ENCODE results near the gene PHKG2.
"Not testable (repeated sequence)": the region's sequence is repeated elsewhere in the genome, so short reads cannot be mapped to it uniquely, and the experiment has no call there.

Gene PHKG2, protein sequence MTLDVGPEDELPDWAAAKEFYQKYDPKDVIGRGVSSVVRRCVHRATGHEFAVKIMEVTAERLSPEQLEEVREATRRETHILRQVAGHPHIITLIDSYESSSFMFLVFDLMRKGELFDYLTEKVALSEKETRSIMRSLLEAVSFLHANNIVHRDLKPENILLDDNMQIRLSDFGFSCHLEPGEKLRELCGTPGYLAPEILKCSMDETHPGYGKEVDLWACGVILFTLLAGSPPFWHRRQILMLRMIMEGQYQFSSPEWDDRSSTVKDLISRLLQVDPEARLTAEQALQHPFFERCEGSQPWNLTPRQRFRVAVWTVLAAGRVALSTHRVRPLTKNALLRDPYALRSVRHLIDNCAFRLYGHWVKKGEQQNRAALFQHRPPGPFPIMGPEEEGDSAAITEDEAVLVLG

DNA sequence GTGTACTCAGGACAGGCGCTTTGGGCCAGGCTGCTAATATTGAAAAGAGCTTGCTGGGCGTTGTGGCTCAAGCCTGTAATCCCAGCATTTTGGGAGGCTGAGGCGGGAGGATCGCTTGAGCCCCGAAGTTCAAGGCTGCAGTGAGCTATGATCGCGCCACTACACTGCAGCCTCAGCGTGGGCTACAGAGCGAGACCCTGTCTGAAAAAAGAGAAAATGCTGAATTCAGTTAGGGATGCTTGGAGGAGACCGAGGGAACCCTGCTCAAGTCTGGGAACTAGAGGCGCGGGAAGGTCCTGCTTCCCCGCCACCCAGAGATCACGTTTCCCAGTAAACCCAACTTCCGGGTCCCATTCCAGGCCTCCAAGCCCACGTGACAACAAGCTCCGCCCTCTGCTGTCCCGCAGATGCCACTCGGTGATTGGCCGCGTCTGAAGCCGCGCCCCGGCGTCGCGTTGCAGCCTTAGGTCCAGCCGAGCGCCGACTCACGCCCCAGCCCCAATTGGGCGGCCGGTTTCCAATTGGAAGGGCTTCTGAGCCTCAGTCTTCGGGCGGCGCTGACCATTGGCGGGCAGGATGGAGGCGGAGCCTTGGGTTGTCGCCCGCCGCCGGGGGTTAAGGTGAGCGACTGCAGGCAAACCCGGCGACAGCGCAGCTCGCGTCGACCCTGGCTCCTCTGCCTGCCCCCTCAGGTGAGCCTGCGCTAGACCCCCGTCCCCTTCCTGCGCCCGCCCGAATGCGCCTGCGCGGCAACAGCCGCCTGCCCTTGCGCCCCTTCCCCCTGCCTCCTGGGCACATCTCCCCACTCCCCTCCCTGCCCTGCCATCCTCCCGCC is at the start of gene PHKG2:
Gene PHKG2 (plus strand): TSS at position 627 of the 835 bp plus-strand sequence. CDS start 396 bp downstream, outside the sequence.
- peak; percentile 96 for DNase-seq (ENCODE audit: insufficient read length, low spot score)
- TF ChIP-seq POLR2A (IDR thresholded peaks at IDR 0.05; ENCODE audit: low read depth, low read length) = peak; percentile 65
- FAIRE-seq = peak; percentile 82

DNA sequence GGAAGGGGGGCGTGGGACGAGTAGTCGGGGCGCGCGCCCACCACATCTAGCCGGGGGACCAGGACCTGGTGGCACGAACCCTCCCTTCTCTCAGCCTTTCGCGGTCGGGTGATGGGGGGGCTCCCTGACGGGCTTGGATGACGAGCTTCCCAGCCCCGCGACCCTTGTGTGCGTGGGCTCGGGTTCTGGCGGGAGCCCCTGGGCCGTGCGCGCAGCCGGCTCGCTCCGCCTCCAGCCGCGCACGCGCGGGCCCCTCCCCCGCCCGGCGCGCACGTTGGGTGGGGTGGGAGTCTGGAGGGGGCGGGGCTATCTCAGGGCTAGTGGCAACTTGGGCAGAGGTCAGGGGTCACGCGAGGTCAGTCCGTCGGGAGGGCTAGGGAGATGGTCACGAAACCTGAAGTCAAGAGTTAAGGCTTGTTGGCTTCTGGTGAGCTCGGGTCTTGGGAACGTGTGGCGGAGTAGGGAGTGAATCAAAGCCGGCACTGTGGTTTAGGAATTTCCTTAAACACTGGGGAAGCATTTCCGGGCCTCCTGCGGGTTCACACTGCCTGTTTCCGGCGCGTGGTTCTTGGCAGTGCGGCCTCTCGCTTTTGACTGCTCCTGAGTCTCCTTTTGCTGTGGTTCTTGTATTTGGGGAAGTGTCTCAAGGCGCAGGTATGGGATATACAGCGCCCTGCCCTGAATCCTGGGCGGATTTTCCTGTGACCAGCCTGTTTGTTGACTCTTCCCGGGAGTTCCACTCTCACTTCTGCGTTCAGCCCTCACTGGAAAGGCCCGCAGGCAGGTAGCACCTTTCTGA is 49.2 kb upstream of the PHKG2 start, which contains the start of gene SRCAP:
Gene SRCAP (plus strand): TSS at position 356 of the 799 bp plus-strand sequence. CDS start 1,654 bp downstream, outside the sequence.
- TF ChIP-seq POLR2A (IDR thresholded peaks at IDR 0.05; ENCODE audit: low read depth, low read length) = peak; percentile 7; the same call in 1 of the 2 replicates
- DNase-seq (ENCODE audit: insufficient read length, low spot score) (peak; percentile 81), FAIRE-seq (no peak)

DNA sequence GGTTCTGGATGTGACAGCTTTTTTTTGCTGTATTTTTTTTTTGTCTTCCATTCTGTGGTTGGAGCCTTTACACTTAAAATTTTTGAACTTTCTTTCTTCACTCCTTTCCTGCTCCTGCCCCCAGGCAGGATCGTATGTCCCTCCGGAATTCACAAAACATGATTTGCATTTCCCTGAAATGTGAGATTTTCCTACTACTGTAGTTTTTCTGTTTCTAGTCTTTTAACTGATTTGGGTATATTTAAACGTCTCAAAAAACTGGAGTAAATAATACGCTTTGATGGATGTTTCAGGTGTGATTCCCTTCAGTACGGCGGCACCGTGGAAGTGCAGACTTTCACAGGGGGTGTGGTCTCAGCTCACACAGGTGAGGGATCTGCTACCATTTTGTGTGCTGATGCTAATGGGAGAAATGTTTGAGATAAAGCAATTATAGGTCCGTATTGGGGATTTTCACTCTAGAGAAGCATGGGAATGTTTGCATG is 48.6 kb upstream of the PHKG2 start:
- no peak for FAIRE-seq
- no peak for TF ChIP-seq POLR2A (IDR thresholded peaks at IDR 0.05; ENCODE audit: low read depth, low read length)

DNA sequence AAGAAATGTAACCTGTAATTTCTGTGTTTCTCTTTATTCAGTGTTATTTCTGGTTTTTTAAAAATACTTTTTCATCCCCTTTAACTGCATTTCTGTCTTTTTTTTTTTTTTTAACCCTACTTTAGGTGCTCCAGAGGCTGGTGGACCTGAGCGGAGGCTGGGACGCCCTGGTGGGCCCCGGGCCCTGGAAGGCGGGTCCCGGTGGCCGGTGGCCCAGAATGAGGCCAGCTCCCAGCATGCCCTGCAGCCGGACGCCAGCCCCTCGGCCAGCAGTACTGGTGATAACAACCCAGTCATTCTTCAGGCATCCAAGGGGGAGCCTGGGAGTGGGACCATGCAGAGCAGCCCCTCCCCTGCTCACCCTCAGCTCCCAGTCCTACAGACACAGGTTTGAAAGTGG is 47.7 kb upstream of the PHKG2 start:
- no peak for FAIRE-seq
- TF ChIP-seq POLR2A (IDR thresholded peaks at IDR 0.05; ENCODE audit: low read depth, low read length) = no peak

More for the DNA sequence above, 48.6 kb upstream of the PHKG2 start:
- no peak for DNase-seq (ENCODE audit: insufficient read length, low spot score)

DNA sequence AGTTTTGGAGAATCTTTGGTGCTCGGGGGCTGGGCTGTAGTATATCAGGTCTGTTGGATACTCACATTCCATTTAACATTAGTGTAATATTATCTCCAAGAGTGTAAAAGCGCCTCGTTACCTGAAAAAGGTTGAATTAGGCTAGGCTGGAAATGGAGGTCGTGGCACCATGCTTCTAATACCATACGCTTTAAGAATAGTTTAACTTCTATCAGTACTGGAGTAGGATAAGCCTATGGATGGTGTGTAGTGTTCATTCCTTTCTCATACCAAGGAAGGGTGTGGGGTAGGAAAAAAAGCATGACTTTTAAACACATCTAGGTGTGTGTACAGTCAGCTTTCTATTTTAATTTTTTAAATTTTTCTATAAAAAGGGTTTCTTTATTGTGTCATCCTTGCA is 47.3 kb upstream of the PHKG2 start:
- FAIRE-seq (no peak), DNase-seq (ENCODE audit: insufficient read length, low spot score) (no peak)
- TF ChIP-seq POLR2A (IDR thresholded peaks at IDR 0.05; ENCODE audit: low read depth, low read length) = no peak

More for the DNA sequence above, 47.7 kb upstream of the PHKG2 start:
- DNase-seq (ENCODE audit: insufficient read length, low spot score) = no peak

DNA sequence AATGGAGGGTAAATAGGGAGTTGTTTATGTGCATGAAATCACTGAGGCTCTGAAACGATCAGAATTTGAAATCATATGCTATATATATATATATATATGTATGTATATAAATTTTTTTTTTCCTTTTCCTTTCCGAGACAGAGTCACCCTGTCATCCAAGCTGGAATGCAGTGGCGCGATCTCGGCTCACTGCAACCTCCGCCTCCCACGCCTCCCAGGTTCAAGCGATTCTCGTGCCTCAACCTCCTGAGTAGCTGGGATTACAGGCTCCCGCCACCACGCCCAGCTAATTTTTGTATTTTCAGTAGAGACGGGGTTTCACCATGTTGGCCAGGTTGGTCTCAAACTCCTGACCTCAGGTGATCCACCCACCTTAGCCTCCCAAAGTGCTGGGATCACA is 45.2 kb upstream of the PHKG2 start:
- not testable (repeated sequence) for FAIRE-seq

DNA sequence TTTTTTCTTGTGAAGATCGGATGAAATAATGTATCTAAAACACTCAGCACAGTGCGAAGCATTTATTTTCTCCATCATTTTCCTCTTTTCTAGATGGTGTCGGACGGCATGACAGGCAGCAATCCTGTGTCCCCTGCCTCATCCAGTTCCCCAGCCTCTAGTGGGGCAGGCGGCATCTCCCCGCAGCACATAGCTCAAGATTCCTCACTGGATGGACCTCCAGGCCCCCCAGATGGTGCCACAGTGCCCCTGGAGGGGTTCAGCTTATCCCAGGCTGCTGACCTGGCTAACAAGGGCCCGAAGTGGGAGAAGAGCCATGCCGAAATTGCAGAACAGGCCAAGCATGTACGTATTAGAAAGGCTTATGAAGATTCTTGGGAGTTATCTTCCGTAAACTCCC is 44.3 kb upstream of the PHKG2 start:
- FAIRE-seq (no peak), DNase-seq (ENCODE audit: insufficient read length, low spot score) (no peak)
- TF ChIP-seq POLR2A (IDR thresholded peaks at IDR 0.05; ENCODE audit: low read depth, low read length) = no peak

More for the DNA sequence above, 45.2 kb upstream of the PHKG2 start:
- DNase-seq (ENCODE audit: insufficient read length, low spot score) = not testable (repeated sequence)

DNA sequence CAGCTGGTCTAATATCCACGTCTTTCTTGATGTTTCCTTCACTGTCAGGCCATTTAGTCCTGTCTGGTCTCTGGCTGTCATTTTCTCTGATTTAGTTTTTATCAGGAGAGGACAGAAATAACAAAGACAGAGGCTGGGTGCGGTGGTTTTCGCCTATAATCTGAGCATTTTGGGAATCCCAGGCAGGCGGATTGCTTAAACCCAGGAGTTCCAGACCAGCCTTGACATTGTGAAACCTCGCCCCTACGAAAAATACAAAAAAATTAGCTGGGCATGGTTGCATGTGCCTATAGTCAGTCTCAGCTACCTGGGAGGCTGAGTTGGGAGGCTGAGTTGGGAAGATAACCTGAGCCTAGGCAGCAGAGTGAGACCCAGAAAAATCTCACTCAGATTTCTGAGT is 42.2 kb upstream of the PHKG2 start:
- TF ChIP-seq POLR2A (IDR thresholded peaks at IDR 0.05; ENCODE audit: low read depth, low read length) = no peak
- FAIRE-seq (no peak), DNase-seq (ENCODE audit: insufficient read length, low spot score) (no peak)

DNA sequence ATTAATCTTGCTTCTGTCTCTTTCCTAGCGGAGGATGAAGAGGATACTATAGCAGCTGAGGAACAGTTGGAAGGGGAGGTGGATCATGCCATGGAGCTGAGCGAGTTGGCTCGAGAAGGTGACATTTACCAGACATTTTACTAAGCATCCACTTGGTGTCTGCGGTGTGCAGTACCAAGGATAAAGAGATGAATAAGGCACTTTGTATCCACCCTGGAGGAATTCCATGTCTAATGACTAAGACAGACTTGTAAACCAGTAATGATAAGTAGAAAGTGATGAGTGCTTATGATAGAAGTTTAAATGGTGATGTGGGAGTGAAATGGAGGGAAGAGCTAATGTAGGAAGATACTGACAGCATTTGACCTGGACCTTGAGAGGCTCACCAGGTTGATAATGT is 37.3 kb upstream of the PHKG2 start:
- TF ChIP-seq POLR2A (IDR thresholded peaks at IDR 0.05; ENCODE audit: low read depth, low read length) = no peak
- DNase-seq (ENCODE audit: insufficient read length, low spot score) (no peak), FAIRE-seq (no peak)

DNA sequence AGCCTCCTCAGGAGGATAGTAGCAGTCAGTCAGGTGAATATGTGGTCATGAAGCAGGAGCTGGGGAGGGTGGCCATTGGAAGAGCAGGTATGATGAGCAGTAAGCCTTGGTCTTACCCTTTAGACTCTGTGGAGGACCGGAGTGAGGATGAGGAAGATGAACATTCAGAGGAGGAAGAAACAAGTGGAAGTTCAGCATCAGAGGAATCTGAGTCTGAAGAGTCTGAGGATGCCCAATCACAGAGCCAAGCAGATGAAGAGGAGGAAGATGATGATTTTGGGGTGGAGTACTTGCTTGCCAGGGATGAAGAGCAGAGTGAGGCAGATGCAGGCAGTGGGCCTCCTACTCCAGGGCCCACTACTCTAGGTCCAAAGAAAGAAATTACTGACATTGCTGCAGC is 36.5 kb upstream of the PHKG2 start:
- DNase-seq (ENCODE audit: insufficient read length, low spot score) = no peak
- no peak for FAIRE-seq
- no peak for TF ChIP-seq POLR2A (IDR thresholded peaks at IDR 0.05; ENCODE audit: low read depth, low read length)

DNA sequence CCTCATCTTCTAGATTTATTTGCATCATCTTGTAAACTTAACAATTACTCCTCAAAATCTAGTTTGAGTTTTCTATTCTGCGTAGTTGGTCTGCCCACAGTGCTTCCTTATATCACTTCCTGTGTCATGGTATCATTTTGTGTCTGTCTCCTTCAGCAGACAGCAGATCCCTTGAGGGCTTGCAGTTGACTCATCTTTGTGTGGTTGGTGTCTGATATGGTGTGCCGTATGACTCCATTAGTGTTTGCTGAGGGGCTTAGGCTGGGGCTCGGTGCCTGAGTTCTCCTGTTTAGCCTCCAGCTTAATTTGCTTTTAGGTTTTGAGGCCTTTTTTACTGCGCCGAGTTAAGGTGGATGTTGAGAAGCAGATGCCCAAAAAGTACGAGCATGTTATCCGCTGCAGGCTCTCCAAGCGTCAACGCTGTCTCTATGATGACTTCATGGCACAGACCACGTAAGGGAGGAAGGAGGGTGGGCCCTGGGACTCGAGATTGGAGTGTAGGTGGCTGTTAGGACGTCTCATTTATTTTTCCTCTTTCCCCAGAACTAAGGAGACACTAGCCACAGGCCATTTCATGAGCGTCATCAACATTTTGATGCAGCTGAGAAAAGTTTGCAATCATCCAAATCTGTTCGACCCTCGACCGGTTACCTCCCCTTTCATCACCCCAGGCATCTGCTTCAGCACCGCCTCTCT is 32.3 kb upstream of the PHKG2 start:
- no peak for TF ChIP-seq POLR2A (IDR thresholded peaks at IDR 0.05; ENCODE audit: low read depth, low read length)
- DNase-seq (ENCODE audit: insufficient read length, low spot score) (no peak), FAIRE-seq (no peak)

DNA sequence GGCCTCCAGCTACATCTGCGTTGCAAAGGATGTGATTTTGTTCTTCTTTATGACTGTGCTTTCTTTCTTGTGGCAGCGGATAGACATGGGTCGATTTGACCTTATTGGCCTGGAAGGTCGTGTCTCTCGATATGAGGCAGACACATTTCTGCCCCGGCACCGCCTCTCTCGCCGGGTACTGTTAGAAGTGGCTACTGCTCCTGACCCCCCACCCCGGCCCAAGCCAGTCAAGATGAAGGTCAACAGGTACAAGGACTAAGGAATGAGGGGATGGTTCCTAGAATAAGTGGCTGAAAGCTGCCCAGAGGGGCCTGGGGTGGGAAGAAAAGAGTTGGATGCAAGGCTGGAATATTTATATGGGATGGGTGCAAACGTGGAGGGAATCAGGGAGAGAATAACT is 28.1 kb upstream of the PHKG2 start:
- FAIRE-seq = no peak
- no peak for TF ChIP-seq POLR2A (IDR thresholded peaks at IDR 0.05; ENCODE audit: low read depth, low read length)
- no peak for DNase-seq (ENCODE audit: insufficient read length, low spot score)

DNA sequence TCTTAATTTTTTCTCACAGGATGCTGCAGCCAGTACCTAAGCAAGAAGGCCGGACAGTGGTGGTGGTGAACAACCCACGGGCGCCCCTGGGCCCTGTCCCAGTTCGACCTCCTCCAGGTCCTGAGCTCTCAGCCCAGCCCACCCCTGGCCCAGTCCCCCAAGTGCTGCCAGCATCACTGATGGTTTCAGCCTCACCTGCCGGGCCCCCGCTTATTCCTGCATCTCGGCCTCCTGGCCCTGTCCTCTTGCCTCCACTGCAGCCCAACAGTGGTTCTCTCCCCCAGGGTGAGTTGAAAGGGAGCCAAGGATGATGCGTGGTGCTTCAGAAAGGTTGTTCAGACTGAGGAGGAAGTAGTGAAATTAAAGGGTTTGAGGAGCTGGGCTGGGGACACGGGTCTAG is 27.5 kb upstream of the PHKG2 start:
- TF ChIP-seq POLR2A (IDR thresholded peaks at IDR 0.05; ENCODE audit: low read depth, low read length) = no peak
- FAIRE-seq = no peak
- no peak for DNase-seq (ENCODE audit: insufficient read length, low spot score)

Measured in H54 (cell line).